Fibroblast of lung (primary cell): Measurements from ENCODE around the gene RAC2.

ENCODE experiments used
- EZH2 ChIP-seq: IDR thresholded peaks from 2 replicates; pipeline ENCODE4 v1.5.1; 2012; ENCODE audit warnings: low read length, control low read depth, mild to moderate bottlenecking; ENCODE audit errors: missing control alignments
- TF ChIP-seq, protein P1 (sequence below), 2 donors: IDR thresholded peaks in 1 of 2; conservative IDR thresholded peaks in 1 of 2; 1 replicate in 1 of 2; 2 replicates in 1 of 2; pipeline ENCODE4 v1.5.1; 2011 to 2012; ENCODE audit warnings: low read length in 2 of 2, control low read depth in 1 of 2, inconsistent platforms in 1 of 2, low read depth in 1 of 2, mild to moderate bottlenecking in 1 of 2

DNA sequence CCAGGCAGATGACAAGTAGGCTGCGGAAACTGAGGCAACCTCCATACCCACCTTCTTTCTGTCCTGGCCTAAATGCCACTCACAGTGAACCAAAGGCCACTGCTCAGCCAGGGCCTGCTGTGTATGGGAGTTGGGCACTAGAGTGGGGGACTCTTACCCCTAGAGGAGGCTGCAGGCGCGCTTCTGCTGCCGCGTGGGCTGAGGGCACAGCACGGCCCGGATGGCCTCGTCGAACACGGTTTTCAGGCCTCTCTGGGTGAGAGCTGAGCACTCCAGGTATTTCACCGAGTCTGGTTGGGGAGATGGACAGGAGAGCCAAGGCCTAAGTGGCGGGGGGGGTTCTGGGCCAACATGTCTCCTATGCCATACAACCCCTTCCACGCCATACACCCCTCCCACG, 17.6 kb downstream of the RAC2 start:
- no peak for TF ChIP-seq EZH2
- TF ChIP-seq, protein P1, sequence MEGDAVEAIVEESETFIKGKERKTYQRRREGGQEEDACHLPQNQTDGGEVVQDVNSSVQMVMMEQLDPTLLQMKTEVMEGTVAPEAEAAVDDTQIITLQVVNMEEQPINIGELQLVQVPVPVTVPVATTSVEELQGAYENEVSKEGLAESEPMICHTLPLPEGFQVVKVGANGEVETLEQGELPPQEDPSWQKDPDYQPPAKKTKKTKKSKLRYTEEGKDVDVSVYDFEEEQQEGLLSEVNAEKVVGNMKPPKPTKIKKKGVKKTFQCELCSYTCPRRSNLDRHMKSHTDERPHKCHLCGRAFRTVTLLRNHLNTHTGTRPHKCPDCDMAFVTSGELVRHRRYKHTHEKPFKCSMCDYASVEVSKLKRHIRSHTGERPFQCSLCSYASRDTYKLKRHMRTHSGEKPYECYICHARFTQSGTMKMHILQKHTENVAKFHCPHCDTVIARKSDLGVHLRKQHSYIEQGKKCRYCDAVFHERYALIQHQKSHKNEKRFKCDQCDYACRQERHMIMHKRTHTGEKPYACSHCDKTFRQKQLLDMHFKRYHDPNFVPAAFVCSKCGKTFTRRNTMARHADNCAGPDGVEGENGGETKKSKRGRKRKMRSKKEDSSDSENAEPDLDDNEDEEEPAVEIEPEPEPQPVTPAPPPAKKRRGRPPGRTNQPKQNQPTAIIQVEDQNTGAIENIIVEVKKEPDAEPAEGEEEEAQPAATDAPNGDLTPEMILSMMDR (conservative IDR thresholded peaks at IDR 0.05 in 1 of 2, IDR thresholded peaks at IDR 0.05 in 1 of 2; ENCODE audit: low read depth in 1 of 2, low read length in 2 of 2), result no peak
